HEK293T (cell line): ENCODE results near the gene SRGAP1.

Experiments
- ARNT ChIP-seq: fragments of 450-650 bp; IDR thresholded peaks from 2 replicates; pipeline ENCODE4 v1.6.1; 2017; ENCODE audit warnings: mild to moderate bottlenecking
- ELF4 ChIP-seq: fragments of 450-650 bp; IDR thresholded peaks from 2 replicates; pipeline ENCODE4 v1.6.1; 2017; ENCODE audit warnings: antibody characterized with exemption
- FOXA1 ChIP-seq: fragments of 450-650 bp; IDR thresholded peaks from 2 replicates; pipeline ENCODE4 v1.6.1; 2016; ENCODE audit warnings: mild to moderate bottlenecking
- FOXK2 ChIP-seq: fragments of 450-650 bp; IDR thresholded peaks from 2 replicates; pipeline ENCODE4 v1.6.1; 2016; ENCODE audit warnings: mild to moderate bottlenecking
- HDGF ChIP-seq: fragments of 450-650 bp; IDR thresholded peaks from 2 replicates; pipeline ENCODE4 v1.6.1; 2017; ENCODE audit warnings: antibody characterized with exemption, borderline replicate concordance
- NFRKB ChIP-seq: fragments of 450-650 bp; IDR thresholded peaks from 2 replicates; pipeline ENCODE4 v1.6.1; 2016; ENCODE audit warnings: mild to moderate bottlenecking, moderate library complexity
- SP1 ChIP-seq: fragments of 450-650 bp; IDR thresholded peaks from 2 replicates; pipeline ENCODE4 v1.6.1; 2017
- TARDBP ChIP-seq: fragments of 450-650 bp; IDR thresholded peaks from 2 replicates; pipeline ENCODE4 v1.6.1; 2016
- ZNF384 ChIP-seq: fragments of 450-650 bp; IDR thresholded peaks from 2 replicates; pipeline ENCODE4 v1.6.1; 2016

- TF ChIP-seq NFRKB (no peak), ARNT (no peak), FOXK2 (no peak), ZNF384 (no peak), SP1 (no peak), ELF4 (no peak), HDGF (no peak), TARDBP (no peak), FOXA1 (no peak)
Measured at GRCh38 chr12:63980211-63980610, 135.7 kb downstream of the SRGAP1 start.
